Left renal cortex interstitium (tissue), 4 donors: ENCODE data around the gene BMP6. TPM values are rescaled to one million over a fixed set of nuclear protein-coding genes. Genes with fewer than 3 reads are reported as not detected.

Experiments
- DNase-seq, 4 donors: peaks; one replicate each; pipeline ENCODE4 v3.0.0-alpha.2; 2013; ENCODE audit warnings: low read depth in 4 of 4, low spot score in 2 of 4, missing footprints in 1 of 4
- polyA plus RNA-seq, 4 donors: library from polyadenylated mRNA; unstranded; fragments of 120-200 nt; gene quantifications; one replicate each; pipeline ENCODE4 v1.2.1, GENCODE V29; 2013; ENCODE audit not compliant: insufficient read length in 4 of 4

BMP6 gene
- polyA plus RNA-seq, 4 donors, result 6.1 to 7.4 (median 7.1) TPM

DNA sequence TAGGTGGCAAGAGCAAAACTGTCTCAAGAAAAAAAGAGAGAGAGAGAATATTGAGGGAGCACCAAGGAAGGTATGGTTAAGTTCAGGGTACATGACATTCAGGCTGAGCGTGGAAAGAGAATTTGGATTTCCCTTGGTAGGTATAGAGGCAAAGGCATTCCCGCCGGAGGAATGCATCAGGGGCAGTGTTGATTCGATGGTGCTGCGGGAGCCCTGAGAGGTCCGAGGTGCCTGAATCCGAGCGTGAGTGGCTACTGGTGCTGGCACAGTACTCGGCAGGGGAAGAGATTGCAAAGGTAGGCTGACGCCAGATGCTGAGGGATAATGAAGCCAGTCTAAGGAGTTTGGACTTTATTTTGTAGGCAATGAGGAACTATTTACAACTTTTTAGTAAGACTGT is 20.0 kb downstream of the BMP6 start:
- DNase-seq, result no peak

DNA sequence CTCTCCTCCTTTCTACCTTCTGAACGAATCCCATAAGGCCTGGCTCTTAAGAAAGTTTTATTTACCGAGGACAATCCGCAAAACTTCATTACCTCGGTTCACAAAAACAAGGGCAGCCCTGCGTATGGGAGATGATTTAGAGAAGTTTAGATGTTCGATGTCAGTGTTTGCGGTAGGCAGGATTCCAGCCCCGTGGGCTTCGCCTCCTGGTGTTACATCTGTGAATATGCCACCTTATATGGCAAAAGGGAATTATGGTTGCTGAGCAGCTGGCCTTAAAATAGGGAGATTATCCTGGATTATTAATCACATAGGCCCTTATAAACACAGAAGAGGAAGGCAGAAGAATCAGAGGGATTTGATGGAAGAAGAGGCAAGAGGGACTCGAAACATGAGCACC is 21.1 kb downstream of the BMP6 start:
- no peak for DNase-seq

- DNase-seq, result no peak
Measured at GRCh38 chr6:7747433-7747832, 21.5 kb downstream of the BMP6 start.

DNA sequence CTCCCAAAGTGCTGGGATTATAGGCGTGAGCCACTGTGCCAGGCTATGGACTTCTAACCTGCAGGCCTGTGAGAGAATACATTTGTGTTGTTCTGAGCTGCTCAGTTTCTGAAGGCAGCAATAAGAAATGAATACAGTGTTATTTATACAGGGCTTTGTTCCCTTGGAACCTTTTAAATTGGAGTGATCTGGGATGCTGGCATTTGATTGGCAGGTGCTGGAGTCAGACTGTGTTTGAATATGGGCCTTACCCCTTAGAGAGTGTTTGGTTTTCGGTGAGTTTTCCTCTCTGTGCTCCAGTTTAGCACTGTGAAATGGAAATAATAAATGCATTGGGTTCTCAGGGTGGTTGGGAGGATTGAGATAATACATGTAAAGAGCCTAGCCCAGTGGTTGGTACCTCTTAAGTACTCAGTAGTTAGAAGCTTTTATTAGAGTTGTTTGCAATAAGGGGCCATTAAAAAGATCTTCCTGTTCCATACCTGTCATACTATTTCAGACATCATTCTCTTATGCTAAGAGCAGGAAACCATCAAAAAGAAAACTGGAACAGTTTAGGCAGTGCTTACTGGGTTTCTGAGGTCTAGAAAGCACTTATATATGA is 22.1 kb downstream of the BMP6 start:
- DNase-seq, result no peak

DNA sequence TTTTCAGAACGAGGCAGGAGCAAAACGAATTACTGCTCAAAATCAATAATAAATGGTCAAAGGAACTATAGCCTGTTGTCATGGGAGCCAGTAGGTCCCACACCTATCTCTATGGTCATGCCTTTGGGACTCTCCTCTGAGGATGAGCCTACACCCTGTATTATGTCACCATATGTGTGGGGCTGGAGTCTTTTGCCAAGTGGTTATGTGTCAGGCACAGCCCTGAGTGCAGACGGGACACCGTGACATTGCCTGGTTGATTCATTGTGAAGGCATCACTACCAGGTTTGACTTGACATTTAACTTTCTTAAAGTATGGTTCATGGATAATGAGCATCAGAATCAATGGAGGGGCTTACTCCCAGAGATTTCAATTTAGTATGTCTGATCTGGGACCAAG is 23.6 kb downstream of the BMP6 start:
- DNase-seq, result no peak

- DNase-seq, result no peak
Measured at GRCh38 chr6:7750197-7750596, 24.3 kb downstream of the BMP6 start.

DNA sequence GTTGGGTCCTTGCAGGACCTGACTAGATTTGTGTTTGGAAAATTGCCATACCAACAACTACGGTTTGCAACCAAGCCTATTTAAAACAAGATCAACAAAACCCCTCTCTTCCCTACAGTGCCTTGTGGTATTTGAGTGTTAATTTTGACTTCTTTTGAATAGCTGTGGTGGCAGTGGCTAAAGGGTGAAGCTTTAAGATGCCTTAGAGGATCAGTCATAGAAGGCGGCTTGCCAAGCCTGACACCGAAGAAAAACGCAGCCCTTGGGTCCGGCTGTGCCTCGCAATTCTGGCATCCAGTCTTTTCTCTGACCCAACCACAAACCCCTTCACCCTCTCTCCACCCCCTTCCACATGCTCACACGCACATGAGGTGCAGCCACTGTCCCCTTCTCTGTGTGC is 32.6 kb downstream of the BMP6 start:
- no peak for DNase-seq

- DNase-seq, result no peak
Measured at GRCh38 chr6:7759320-7759719, 33.4 kb downstream of the BMP6 start.

GRCh38 chr6:7761051-7761450 is 35.2 kb downstream of the BMP6 start:
- DNase-seq, result no peak

GRCh38 chr6:7762760-7763159 is 36.9 kb downstream of the BMP6 start:
- no peak for DNase-seq

DNA sequence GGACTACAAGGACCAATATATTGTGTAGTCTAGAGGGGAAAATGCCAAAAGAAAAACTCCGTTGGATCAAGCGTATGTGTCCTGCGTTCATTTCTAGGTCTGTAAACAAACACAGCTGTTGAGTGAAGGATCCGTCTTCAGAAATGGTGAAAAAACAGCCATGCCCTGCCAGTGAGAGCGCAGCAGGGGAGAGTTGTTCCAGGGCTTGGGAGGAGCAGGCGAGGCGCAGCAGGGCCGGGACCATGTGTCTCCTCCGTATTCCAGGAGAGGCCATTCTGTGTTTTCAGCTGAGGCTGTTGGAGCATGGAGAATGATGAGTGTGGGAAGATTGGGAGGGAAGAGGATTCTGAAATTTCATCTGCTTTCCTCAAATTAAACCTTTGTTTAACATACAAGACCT is 38.0 kb downstream of the BMP6 start:
- DNase-seq, result no peak

GRCh38 chr6:7765575-7766325 is 39.9 kb downstream of the BMP6 start:
- no peak for DNase-seq

- DNase-seq, result no peak
Measured at GRCh38 chr6:7769702-7770101, 43.8 kb downstream of the BMP6 start.

DNA sequence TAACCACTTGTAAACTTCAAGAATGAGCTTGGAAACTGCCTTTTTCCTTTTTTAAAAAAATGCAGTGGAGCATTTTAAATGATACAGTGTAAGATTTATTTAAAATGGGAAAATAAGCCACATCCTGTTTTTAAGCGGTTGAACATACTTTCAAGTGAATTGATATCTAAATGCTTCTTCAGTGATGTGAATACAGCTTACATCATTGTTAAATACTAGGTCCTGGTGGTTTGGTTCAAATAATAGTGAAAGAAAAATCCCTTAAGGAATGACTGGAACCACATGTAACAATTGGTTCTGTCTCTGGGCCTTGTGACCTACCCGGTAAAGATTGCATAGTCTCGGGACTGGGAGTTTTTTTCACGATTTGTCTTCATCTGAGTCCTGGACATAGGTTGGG is 44.2 kb downstream of the BMP6 start:
- no peak for DNase-seq

DNA sequence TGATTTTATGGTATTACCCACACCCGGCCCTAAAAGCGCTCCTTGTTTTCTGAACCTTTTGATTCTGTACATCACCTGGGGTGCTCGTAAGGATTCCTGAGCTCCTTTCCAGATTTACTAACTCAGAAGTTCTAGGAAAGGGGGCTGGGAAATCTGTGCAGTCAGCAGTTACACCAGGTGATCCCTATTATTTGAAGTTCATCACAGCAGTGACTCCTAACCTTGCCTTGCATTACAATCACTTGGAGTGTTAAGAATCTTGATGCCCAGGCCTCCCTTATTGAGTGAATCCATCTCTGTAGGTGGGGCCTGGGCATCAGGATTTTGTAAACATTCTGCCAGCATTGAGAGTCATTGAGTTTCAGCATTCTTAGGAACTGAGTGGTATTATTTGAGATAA is 44.7 kb downstream of the BMP6 start:
- no peak for DNase-seq

GRCh38 chr6:7773322-7773721 is 47.4 kb downstream of the BMP6 start:
- no peak for DNase-seq

DNA sequence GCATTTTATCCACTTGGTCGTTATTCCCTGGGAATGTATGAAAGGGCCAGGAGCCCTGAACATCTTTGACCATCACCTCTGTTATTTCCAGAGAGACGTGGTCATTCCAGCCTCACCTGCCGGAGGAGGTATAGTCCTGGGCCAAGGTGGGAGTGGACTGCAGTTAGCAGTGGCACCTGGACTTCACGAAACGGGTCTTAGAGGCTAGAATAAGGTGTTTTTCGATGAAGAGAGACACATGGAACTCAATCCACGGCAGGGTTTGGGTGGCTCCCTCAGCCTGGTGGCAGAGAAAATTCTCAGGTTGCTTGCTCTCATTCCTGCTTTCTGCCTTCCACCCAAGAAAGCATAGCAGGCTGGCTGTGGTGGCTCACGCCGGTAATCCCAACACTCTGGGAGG is 48.0 kb downstream of the BMP6 start:
- no peak for DNase-seq

DNA sequence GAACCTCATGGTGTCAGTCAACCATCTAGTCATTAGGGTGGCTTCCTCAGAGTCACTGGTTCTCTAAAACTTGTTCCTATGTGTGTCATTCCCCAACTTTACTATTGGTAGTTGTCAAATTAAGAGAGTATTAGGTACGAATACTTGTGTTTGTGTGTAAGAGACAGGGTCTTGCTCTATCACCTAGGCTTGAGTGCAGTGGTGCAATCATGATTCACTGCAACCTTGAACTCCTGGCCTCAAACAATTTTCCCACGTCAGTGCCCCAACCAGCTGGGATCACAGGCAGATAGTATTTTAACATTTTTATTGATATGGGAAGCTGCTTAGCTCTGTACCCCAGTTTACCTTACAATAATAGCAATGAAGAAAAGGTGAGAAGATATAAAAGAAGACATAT is 50.6 kb downstream of the BMP6 start:
- DNase-seq, result no peak

DNA sequence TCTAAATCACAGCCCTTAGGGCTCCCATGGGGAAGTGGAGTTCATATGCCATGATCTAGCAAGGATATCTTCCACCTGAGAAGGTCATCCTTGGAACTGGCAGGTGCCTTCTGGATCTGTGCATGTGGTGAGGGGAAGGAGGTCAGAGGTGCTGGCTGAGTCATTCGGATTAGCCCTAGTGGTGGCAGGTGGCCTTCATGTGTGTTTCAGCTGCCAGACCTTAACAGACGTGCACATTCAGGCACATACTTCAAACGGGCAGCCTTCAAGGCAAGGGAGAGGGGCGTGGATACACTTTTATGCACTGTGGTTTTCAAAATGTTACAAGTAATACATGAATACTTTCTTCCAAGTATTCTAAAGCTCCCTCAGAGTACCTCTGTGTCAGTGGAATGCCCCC is 51.2 kb downstream of the BMP6 start:
- no peak for DNase-seq

DNA sequence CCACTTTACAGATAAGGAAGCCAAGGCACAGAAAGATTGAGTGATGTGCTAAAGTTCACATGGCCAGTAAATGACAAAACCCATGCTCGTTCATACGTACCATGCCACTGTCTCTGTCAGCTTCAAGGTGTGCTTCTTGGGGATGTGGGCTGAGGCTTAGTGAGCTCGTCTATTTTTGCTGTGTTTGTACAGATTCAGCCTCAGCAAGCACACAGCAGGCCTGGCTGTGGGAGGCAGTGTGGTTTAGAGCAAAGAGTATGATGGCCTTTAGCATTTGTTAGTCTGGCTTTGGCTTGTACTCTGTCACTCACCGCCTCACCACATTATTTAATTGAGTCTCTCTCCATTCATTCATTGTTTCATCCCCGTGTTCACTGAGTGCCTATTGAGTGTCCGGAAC is 55.3 kb downstream of the BMP6 start:
- no peak for DNase-seq

DNA sequence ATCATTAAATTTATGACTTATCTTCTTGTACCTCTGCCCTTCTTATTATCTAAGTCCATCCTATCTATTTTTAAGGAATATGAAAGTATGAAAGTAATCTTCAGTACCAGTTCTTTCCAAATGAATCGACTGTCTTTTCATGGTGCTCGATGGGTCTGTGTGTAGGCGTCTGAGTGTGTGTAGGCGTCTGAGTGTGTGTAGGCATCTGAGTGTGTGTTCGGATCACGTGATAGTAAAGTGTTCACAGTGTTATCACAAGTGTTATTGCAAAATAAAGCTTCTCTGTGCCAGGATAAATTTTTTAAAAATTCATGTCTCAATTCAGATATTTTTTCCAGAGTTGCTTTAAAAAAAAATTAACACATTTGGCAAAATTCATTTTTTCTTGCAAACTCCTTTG is 58.3 kb downstream of the BMP6 start:
- DNase-seq, result no peak

DNA sequence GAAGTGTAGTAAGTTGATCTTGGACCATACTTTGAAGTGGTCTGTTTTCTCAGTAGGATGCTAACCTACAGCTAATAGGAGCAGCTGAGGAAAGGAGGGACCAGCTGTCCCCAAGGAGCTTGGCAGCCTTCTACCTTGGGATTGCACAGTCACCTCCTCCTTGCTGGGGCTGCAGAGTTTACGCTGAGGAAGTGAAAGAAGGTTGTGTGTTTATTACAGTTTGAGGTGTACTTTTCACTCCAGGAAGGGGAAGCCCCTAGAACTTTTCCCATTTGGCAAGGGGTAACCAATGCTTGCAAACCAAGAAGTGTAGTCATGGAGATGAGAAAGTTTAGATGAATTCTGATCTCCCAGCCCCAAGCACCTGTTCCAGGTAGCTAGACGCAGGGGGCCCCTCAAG is 58.8 kb downstream of the BMP6 start:
- DNase-seq, result no peak
